Measurements from ENCODE around the gene TMEM248. TPM values are rescaled to one million over a fixed set of nuclear protein-coding genes. Genes with fewer than 3 reads are reported as not detected.

Gene TMEM248
- total RNA-seq, 2 donors from 2014 or later: 77.9 to 79.8 TPM

DNA sequence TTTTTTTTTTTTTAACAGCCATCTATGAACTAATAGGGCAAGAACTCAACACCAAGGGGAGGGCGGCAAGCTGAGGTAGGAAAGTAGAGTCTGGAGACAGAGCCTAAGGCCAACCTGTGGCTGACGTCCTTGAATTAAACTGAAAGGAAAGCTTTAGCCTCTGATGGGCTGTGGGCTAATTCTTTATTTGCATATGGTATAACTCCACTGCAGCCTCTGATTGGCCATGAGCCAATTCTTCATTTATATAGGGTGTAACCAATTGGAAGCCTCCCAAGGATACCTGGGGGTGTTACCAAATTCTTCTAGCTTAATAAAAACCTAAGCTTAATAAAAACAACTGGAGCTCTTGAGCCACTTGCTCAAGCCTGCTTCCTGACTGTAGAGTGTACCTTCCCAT is 85.9 kb downstream of the TMEM248 start:
- Mint-ChIP-seq H3K4me3 (no peak overlapping the region), H3K27me3 (ENCODE audit: insufficient read depth) (no peaks in the 10 kb centered on the region), H3K36me3 (ENCODE audit: low read depth) (peaks cover 74% of the 10 kb centered on the region), H3K9me3 (no peaks in the 10 kb centered on the region), H3K4me1 (no peaks in the 10 kb centered on the region), H3K27ac (no peak overlapping the region)
- Histone ChIP-seq H3K4me1 (ENCODE audit: control insufficient read depth, insufficient read depth, low read length) (no peaks in the 10 kb centered on the region), H3K4me3 (ENCODE audit: low read length) (no peak overlapping the region), H3K9me3 (ENCODE audit: control insufficient read depth, low read length) (no peaks in the 10 kb centered on the region), H3K36me3 (ENCODE audit: control insufficient read depth, insufficient read depth, low read length) (peaks cover 34% of the 10 kb centered on the region), H3K27me3 (ENCODE audit: control insufficient read depth, insufficient read depth, low read length, poor library complexity, severe bottlenecking) (no peaks in the 10 kb centered on the region), H3K27ac (ENCODE audit: low read depth, low read length) (no peak overlapping the region), H3K9ac (ENCODE audit: extremely low read depth, low read length, poor library complexity, severe bottlenecking) (no peak overlapping the region)
- TF ChIP-seq, protein P1, sequence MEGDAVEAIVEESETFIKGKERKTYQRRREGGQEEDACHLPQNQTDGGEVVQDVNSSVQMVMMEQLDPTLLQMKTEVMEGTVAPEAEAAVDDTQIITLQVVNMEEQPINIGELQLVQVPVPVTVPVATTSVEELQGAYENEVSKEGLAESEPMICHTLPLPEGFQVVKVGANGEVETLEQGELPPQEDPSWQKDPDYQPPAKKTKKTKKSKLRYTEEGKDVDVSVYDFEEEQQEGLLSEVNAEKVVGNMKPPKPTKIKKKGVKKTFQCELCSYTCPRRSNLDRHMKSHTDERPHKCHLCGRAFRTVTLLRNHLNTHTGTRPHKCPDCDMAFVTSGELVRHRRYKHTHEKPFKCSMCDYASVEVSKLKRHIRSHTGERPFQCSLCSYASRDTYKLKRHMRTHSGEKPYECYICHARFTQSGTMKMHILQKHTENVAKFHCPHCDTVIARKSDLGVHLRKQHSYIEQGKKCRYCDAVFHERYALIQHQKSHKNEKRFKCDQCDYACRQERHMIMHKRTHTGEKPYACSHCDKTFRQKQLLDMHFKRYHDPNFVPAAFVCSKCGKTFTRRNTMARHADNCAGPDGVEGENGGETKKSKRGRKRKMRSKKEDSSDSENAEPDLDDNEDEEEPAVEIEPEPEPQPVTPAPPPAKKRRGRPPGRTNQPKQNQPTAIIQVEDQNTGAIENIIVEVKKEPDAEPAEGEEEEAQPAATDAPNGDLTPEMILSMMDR (conservative IDR thresholded peaks at IDR 0.05): no peak
- DNase-seq: no peak
- WGBS, 2 experiments (ENCODE audit: insufficient coverage in 1 of 2, insufficient read length in 1 of 2): 83% methylated on average over 2 of the region's 2 CpGs; no CpG with 5 or more reads in 1 of the 2 experiments

Other genes with a start within 250 kb of the TMEM248 start
- 10 to 100 TPM; 22.7 to 26.7 TPM for gene RABGEF1, start 180.5 kb upstream of the TMEM248 start, total RNA-seq
- 10 to 100 TPM; 22.6 to 28.5 TPM for gene SBDS, start 74.4 kb downstream of the TMEM248 start, total RNA-seq
- 10 to 100 TPM; 17.8 to 18.7 TPM for gene TYW1, start 75.6 kb downstream of the TMEM248 start, total RNA-seq